GM21576 (cell line): ENCODE measurements around the gene FNDC10.

Source experiments
- ATAC-seq: cut with Tn5 transposase; IDR thresholded peaks from one replicate; pipeline ENCODE4 v1.9.1; 2021; ENCODE audit warnings: mild to moderate bottlenecking, moderate library complexity; ENCODE audit not compliant: unreplicated experiment

FNDC10 gene

GRCh38 chr1:1627829-1628753 is 28.2 kb upstream of the FNDC10 start:
- no peak for ATAC-seq

- ATAC-seq: no peak
These were observed 27.4 kb upstream of the FNDC10 start for GRCh38 chr1:1627261-1627828.

GRCh38 chr1:1626207-1627141 is 26.5 kb upstream of the FNDC10 start:
- ATAC-seq: no peak

GRCh38 chr1:1625824-1626206 is 25.9 kb upstream of the FNDC10 start:
- ATAC-seq: no peak

- ATAC-seq: no peak
These were observed 25.5 kb upstream of the FNDC10 start for GRCh38 chr1:1625404-1625775.

GRCh38 chr1:1624443-1625403 is 24.8 kb upstream of the FNDC10 start:
- no peak for ATAC-seq

- no peak for ATAC-seq
These were observed 23.9 kb upstream of the FNDC10 start for GRCh38 chr1:1623631-1624442.

- ATAC-seq: no peak
These were observed 23.3 kb upstream of the FNDC10 start for GRCh38 chr1:1623181-1623630.

GRCh38 chr1:1622788-1623094 is 22.8 kb upstream of the FNDC10 start:
- no peak for ATAC-seq

- ATAC-seq: no peak
These were observed 22.3 kb upstream of the FNDC10 start for GRCh38 chr1:1622010-1622787.

GRCh38 chr1:1621173-1622009 is 21.5 kb upstream of the FNDC10 start:
- no peak for ATAC-seq

GRCh38 chr1:1620433-1621139 is 20.7 kb upstream of the FNDC10 start:
- ATAC-seq: no peak

GRCh38 chr1:1619917-1620361 is 20.0 kb upstream of the FNDC10 start:
- no peak for ATAC-seq

- no peak for ATAC-seq
These were observed 18.6 kb upstream of the FNDC10 start for GRCh38 chr1:1618396-1619068.

- ATAC-seq: no peak
These were observed 18.0 kb upstream of the FNDC10 start for GRCh38 chr1:1617925-1618324.

- ATAC-seq: no peak
These were observed 17.6 kb upstream of the FNDC10 start for GRCh38 chr1:1617516-1617915.

- ATAC-seq: no peak
These were observed 16.9 kb upstream of the FNDC10 start for GRCh38 chr1:1616838-1617237.
